ENCODE results near the gene SYDE2.

DNA sequence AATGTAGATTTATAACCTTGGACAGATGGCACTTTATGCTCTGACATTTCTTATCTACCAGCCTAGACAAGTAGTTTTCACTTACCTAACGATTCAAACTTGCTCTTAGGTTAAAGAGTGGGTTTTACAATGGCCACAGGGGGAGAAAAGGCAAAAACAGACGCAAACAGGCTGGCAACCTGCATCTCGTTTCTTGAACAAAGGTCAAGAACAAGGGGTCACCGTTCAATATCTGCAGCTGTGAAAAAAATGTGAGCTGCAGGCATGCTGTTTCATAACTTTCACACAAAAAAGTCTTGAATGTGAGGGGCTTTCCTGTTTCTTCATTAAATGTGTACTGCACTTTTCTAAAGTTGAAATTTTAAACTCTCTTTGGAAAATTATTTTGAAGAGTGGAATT lies 49.4 kb downstream of the SYDE2 start:
- TF ChIP-seq, protein P1, sequence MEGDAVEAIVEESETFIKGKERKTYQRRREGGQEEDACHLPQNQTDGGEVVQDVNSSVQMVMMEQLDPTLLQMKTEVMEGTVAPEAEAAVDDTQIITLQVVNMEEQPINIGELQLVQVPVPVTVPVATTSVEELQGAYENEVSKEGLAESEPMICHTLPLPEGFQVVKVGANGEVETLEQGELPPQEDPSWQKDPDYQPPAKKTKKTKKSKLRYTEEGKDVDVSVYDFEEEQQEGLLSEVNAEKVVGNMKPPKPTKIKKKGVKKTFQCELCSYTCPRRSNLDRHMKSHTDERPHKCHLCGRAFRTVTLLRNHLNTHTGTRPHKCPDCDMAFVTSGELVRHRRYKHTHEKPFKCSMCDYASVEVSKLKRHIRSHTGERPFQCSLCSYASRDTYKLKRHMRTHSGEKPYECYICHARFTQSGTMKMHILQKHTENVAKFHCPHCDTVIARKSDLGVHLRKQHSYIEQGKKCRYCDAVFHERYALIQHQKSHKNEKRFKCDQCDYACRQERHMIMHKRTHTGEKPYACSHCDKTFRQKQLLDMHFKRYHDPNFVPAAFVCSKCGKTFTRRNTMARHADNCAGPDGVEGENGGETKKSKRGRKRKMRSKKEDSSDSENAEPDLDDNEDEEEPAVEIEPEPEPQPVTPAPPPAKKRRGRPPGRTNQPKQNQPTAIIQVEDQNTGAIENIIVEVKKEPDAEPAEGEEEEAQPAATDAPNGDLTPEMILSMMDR (IDR thresholded peaks at IDR 0.05; ENCODE audit: low read depth, low read length, poor library complexity, severe bottlenecking), result no peak
- no peak for TF ChIP-seq EZH2phosphoT487 (IDR thresholded peaks at IDR 0.05; ENCODE audit: borderline replicate concordance, low read length)

Measured in DOHH2 (cell line).